OCI-LY7 (cell line): ENCODE results near the gene KIF13A.

ENCODE experiments used
- EZH2phosphoT487 ChIP-seq: fragments of 200-600 bp; sonication (generic); IDR thresholded peaks from 2 replicates; pipeline ENCODE4 v1.6.1; 2018; ENCODE audit warnings: low read depth, borderline replicate concordance, mild to moderate bottlenecking, mixed run types, antibody characterized with exemption, low read length, moderate library complexity, mixed read lengths
- TF ChIP-seq, protein P1 (sequence below): fragments of 200-600 bp; sonication (generic); conservative IDR thresholded peaks from 2 replicates; pipeline ENCODE4 v1.5.1; 2014; ENCODE audit warnings: mild to moderate bottlenecking, antibody characterized with exemption, low read length, moderate library complexity, mixed read lengths

DNA sequence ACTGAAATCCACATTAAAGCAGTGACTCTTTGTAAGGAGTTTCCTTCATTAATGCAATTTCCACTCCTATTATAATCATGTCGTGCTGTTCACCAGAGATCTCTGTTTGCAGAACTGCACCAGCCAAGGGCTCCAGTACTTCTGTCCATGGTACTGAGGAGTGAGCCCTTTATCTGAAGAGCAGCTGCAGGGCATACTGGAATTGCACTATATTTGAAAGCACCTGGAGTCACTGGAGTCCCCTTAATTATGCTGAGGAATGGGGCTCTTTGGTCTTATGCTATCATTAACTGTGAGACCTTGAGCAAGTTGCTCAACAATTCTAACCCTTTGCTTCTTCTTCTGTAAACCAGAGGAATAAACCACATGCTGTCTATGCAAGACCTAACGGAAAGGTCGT is 219.0 kb downstream of the KIF13A start:
- TF ChIP-seq, protein P1, sequence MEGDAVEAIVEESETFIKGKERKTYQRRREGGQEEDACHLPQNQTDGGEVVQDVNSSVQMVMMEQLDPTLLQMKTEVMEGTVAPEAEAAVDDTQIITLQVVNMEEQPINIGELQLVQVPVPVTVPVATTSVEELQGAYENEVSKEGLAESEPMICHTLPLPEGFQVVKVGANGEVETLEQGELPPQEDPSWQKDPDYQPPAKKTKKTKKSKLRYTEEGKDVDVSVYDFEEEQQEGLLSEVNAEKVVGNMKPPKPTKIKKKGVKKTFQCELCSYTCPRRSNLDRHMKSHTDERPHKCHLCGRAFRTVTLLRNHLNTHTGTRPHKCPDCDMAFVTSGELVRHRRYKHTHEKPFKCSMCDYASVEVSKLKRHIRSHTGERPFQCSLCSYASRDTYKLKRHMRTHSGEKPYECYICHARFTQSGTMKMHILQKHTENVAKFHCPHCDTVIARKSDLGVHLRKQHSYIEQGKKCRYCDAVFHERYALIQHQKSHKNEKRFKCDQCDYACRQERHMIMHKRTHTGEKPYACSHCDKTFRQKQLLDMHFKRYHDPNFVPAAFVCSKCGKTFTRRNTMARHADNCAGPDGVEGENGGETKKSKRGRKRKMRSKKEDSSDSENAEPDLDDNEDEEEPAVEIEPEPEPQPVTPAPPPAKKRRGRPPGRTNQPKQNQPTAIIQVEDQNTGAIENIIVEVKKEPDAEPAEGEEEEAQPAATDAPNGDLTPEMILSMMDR, result no peak
- TF ChIP-seq EZH2phosphoT487, result no peak
